Measurements from ENCODE around the gene FNBP1. TPM values are rescaled to one million over a fixed set of nuclear protein-coding genes. Genes with fewer than 3 reads are reported as not detected.

Gene FNBP1
- total and polyA plus RNA-seq, 2 experiments from 2014 or later, result 26.6 to 28.8 TPM

DNA sequence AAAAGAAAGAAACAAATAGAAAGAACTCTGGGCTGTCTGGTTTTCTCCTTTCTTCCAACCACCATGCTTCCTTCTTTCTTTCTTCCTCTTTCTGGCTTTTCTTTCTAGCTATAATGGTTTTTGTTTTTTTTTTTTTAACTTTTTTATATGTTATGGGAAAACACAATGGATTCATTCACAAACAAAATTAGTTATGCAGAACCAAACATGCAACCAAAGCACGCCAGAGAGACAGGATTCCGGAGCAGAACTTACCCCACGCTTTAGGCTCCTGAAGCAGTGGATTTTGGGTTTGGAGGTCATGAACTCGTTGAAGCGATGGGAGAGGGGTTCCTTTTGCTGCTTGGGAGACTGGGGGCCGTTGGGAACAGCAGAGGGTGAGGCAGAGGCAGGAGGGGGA lies 119.4 kb downstream of the FNBP1 start (continued):
- TF ChIP-seq ZNF331 (CRISPR knock-in tag; IDR thresholded peaks at IDR 0.05; ENCODE audit: low read depth), result no peak
- no peak for TF ChIP-seq EZH2 (IDR thresholded peaks at IDR 0.05; ENCODE audit: low read depth, unreplicated experiment)
- no peak for TF ChIP-seq NANOG (IDR thresholded peaks at IDR 0.05; ENCODE audit: borderline replicate concordance)
- TF ChIP-seq ZNF114 (CRISPR knock-in tag; IDR thresholded peaks at IDR 0.05), result no peak
- TF ChIP-seq CTCF (conservative IDR thresholded peaks at IDR 0.05; ENCODE audit: low read depth in 2 of 2), result no peak
- TF ChIP-seq REST (IDR thresholded peaks at IDR 0.05; ENCODE audit: unreplicated experiment), result no peak
- TF ChIP-seq EZH2phosphoT487 (IDR thresholded peaks at IDR 0.05; ENCODE audit: unreplicated experiment), result no peak

DNA sequence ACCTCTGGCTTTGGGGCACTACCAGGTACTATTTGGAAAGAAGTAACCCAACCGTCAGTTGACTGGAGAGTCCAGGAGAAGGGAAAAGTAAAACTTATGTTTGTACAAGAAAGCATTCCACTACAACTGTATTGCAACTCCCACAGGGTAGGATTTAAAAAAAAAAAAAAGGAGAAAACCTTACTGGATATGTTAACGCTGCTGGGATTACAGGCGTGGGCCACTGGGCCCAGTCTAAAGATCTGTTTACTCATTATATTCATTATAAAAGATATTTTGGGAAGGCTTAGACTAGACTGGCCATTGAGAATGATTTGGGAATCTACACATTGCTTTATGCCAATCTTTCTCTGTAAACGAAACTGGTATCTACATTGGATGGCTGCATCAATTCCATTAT lies 121.1 kb downstream of the FNBP1 start:
- Histone ChIP-seq H3K27me3 (ENCODE audit: insufficient read depth) (no peaks in the 10 kb centered on the region), H3F3A (replicated peaks; ENCODE audit: low read depth) (no peaks in the 10 kb centered on the region), H3K36me3 (ENCODE audit: insufficient read depth) (peaks cover 1% of the 10 kb centered on the region; the same call in 1 of the 2 replicates), H3K27ac (ENCODE audit: low read depth) (no peak overlapping the region; the same call in 1 of the 2 replicates), H4K20me1 (replicated peaks; ENCODE audit: insufficient read depth) (no peaks in the 10 kb centered on the region), H3K4me1 (ENCODE audit: insufficient read depth) (no peaks in the 10 kb centered on the region), H3K79me2 (replicated peaks; ENCODE audit: insufficient read depth) (no peaks in the 10 kb centered on the region), H3K9me2 (ENCODE audit: insufficient read depth) (no peaks in the 10 kb centered on the region), H3K4me3 (no peak overlapping the region), H2AFZ (no peak overlapping the region), H3K4me2 (no peak overlapping the region)
- DNase-seq (ENCODE audit: low spot score) (no peak), ATAC-seq (no peak)
- Mint-ChIP-seq H3K27me3 (ENCODE audit: insufficient read depth, low read depth, poor library complexity) (no peaks in the 10 kb centered on the region), H3K27ac (no peak overlapping the region), H3K4me1 (peaks cover 3% of the 10 kb centered on the region; the same call in 1 of the 3 replicates), H3K4me3 (no peak overlapping the region), H3K9me3 (no peaks in the 10 kb centered on the region), H3K36me3 (ENCODE audit: low read depth) (peaks cover 8% of the 10 kb centered on the region; the same call in 2 of the 3 replicates)
- TF ChIP-seq EZH2 (IDR thresholded peaks at IDR 0.05; ENCODE audit: low read depth, unreplicated experiment), result no peak
- no peak for TF ChIP-seq ZNF114 (CRISPR knock-in tag; IDR thresholded peaks at IDR 0.05)
- TF ChIP-seq ETS1 (IDR thresholded peaks at IDR 0.05), result no peak
- TF ChIP-seq EZH2phosphoT487 (IDR thresholded peaks at IDR 0.05; ENCODE audit: unreplicated experiment), result no peak
- no peak for TF ChIP-seq REST (IDR thresholded peaks at IDR 0.05; ENCODE audit: unreplicated experiment)
- TF ChIP-seq JUNB (IDR thresholded peaks at IDR 0.05; ENCODE audit: unreplicated experiment), result no peak
